ENCODE data around the gene LSM7. TPM values are rescaled to one million over a fixed set of nuclear protein-coding genes. Genes with fewer than 3 reads are reported as not detected.

LSM7 gene
- total RNA-seq, 2 experiments from 2014 or later = 110 to 115 TPM

DNA sequence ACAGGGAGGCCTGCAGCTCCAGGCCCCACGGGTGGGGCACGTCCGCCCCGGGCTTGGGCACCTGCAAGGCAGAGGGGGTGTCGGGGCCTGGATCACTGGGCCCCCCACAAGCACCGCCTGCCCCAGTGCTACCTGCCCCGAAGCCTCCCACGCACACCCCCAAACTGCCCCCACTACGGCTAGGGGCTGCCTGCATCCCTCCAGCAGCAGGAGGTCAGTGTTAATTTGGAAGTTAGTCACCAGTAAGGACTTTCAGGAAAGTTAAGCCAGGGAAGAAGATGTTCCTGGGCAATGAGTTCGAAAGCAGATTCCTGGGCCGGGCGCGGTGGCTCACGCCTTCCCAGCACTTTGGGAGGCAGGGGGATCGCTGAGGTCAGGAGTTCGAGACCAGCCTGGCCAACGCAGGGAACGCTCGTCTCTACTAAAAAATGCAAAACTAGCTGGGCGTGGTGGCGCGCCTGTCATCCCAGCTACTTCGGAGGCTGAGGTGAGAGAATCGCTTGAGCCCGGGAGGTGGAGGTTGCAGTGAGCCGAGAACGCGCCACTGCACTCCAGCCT, 51.9 kb downstream of the LSM7 start:
- CTCF ChIA-PET = interaction anchor here (0.8 to 1.2 kb wide), 2 partner anchors 13 to 335 kb away, joined by 3 to 4 read pairs; no protein-coding TSS in a partner anchor
- Mint-ChIP-seq H3K36me3 (ENCODE audit: low read depth) (peaks cover 30% of the 10 kb centered on the region), H3K4me3 (no peak overlapping the region), H3K27me3 (no peaks in the 10 kb centered on the region), H3K9me3 (no peaks in the 10 kb centered on the region), H3K4me1 (peaks cover 33% of the 10 kb centered on the region), H3K27ac (no peak overlapping the region)
- POLR2A ChIA-PET = interaction anchor here (1.1 to 4.4 kb wide), 2 partner anchors 12 to 29 kb away, joined by 3 to 14 read pairs; no protein-coding TSS in a partner anchor
- DNase-seq = no peak

- Mint-ChIP-seq H3K27ac (no peak overlapping the region), H3K4me1 (peaks cover 34% of the 10 kb centered on the region), H3K36me3 (ENCODE audit: low read depth) (peaks cover 34% of the 10 kb centered on the region), H3K9me3 (no peaks in the 10 kb centered on the region), H3K27me3 (no peaks in the 10 kb centered on the region), H3K4me3 (no peak overlapping the region)
- no peak for DNase-seq
- ChIA-PET CTCF (interaction anchor here (0.8 to 2.9 kb wide), 7 partner anchors 13 to 336 kb away, joined by 3 to 14 read pairs (median 4); partner anchors contain the start of gene PLEKHJ1), POLR2A (interaction anchor here (0.8 to 7.8 kb wide), 5 partner anchors 13 to 52 kb away, joined by 3 to 114 read pairs (median 7); partner anchors contain the start of genes LSM7, SF3A2 and SPPL2B)
Measured at GRCh38 chr19:2275588-2276428, 52.6 kb downstream of the LSM7 start.

- Mint-ChIP-seq H3K27me3 (no peaks in the 10 kb centered on the region), H3K9me3 (no peaks in the 10 kb centered on the region), H3K36me3 (ENCODE audit: low read depth) (peaks cover 35% of the 10 kb centered on the region), H3K4me3 (peak overlapping the region; percentile 9), H3K27ac (no peak overlapping the region), H3K4me1 (peaks cover 34% of the 10 kb centered on the region)
- CTCF ChIA-PET = interaction anchor here (0.8 to 2.9 kb wide), 14 partner anchors 14 to 345 kb away, joined by 3 to 14 read pairs (median 4); partner anchors contain the start of gene PLEKHJ1
- peak; percentile 64 for DNase-seq
- POLR2A ChIA-PET = interaction anchor here (0.8 to 7.8 kb wide), 7 partner anchors 13 to 53 kb away, joined by 3 to 114 read pairs (median 6); partner anchors contain the start of genes LSM7, PLEKHJ1, SF3A2 and SPPL2B
Measured at GRCh38 chr19:2274931-2275535, 53.4 kb downstream of the LSM7 start.

DNA sequence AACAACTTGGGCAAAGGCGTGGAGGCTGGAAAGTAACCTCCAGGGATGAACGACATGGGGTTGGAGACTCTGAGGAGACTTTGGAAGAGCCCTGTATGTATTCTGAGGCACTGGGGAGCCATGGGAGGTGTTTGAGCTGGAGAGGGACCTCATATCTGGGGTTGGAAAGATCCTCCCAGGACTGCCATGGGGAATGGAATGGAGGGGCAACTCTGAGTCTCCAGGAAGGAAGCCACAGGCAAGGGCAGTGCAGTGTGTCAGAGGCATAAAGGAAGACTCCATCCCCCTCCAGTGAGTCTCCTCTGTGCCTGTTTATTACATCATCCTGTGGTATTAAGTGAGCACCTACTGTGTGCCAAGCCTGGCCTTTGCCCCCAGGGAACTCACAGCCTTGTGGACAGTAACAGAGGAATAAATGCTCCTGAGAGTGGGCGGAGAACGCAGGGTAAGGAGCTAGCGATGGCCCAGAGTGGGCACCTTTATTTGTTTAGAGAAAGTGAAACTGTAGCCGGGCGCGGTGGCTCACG, 54.1 kb downstream of the LSM7 start:
- CTCF ChIA-PET = interaction anchor here (0.5 to 2.9 kb wide), 18 partner anchors 11 to 344 kb away, joined by 3 to 14 read pairs (median 4); partner anchors contain the start of genes DOT1L and PLEKHJ1
- POLR2A ChIA-PET = interaction anchor here (0.8 to 7.8 kb wide), 7 partner anchors 14 to 116 kb away, joined by 3 to 114 read pairs (median 7); partner anchors contain the start of genes JSRP1, LSM7, PLEKHJ1 and SF3A2
- H3K4me1 Mint-ChIP-seq = peaks cover 34% of the 10 kb centered on the region
- no peaks in the 10 kb centered on the region for H3K9me3 Mint-ChIP-seq
- peak overlapping the region; percentile 68 for H3K4me3 Mint-ChIP-seq
- peaks cover 43% of the 10 kb centered on the region for H3K36me3 Mint-ChIP-seq (ENCODE audit: low read depth)
- peak overlapping the region; percentile 80 for H3K27ac Mint-ChIP-seq
- no peak for DNase-seq
- H3K27me3 Mint-ChIP-seq = no peaks in the 10 kb centered on the region

GRCh38 chr19:2273356-2274184, 54.8 kb downstream of the LSM7 start:
- Mint-ChIP-seq H3K36me3 (ENCODE audit: low read depth) (peaks cover 43% of the 10 kb centered on the region), H3K27ac (peak overlapping the region; percentile 80), H3K4me1 (peaks cover 38% of the 10 kb centered on the region), H3K9me3 (no peaks in the 10 kb centered on the region), H3K4me3 (peak overlapping the region; percentile 68), H3K27me3 (no peaks in the 10 kb centered on the region)
- peak; percentile 86 for DNase-seq
- POLR2A ChIA-PET = interaction anchor here (0.8 to 7.8 kb wide), 8 partner anchors 14 to 203 kb away, joined by 3 to 114 read pairs (median 6); partner anchors contain the start of genes GADD45B, JSRP1, LSM7 and PLEKHJ1
- CTCF ChIA-PET = interaction anchor here (1.0 to 2.9 kb wide), 14 partner anchors 12 to 338 kb away, joined by 3 to 14 read pairs (median 5); partner anchors contain the start of gene PLEKHJ1

Other genes with a start within 250 kb of the LSM7 start
- 100 to 1,000 TPM; 242 to 251 TPM for gene MOB3A, start 232.3 kb downstream of the LSM7 start, total RNA-seq
- 10 to 100 TPM; 10.3 to 10.5 TPM for gene IZUMO4, start 231.7 kb downstream of the LSM7 start, total RNA-seq
- 100 to 1,000 TPM; 104 to 105 TPM for gene AP3D1, start 177.0 kb downstream of the LSM7 start, total RNA-seq
- gene DOT1L, start 164.7 kb downstream of the LSM7 start, total RNA-seq = 10 to 100 TPM; 55.7 to 57.1 TPM
- 10 to 100 TPM; 58.3 to 60.4 TPM for gene PLEKHJ1, start 92.3 kb downstream of the LSM7 start, total RNA-seq
- 100 to 1,000 TPM; 137 to 145 TPM for gene SF3A2, start 91.8 kb downstream of the LSM7 start, total RNA-seq
- 1 to 10 TPM; 4.6 to 7.6 TPM for gene AMH, start 79.3 kb downstream of the LSM7 start, total RNA-seq
- gene JSRP1, start 72.2 kb downstream of the LSM7 start, total RNA-seq = 1 to 10 TPM in 1 of 2 experiments, under 1 TPM in 1; 0.73 to 1.3 TPM
- under 1 TPM; 0.70 to 0.88 TPM for gene PEAK3, start 46.4 kb downstream of the LSM7 start, total RNA-seq
- gene LINGO3, start 20.4 kb downstream of the LSM7 start, total RNA-seq = under 1 TPM; 0.40 to 0.63 TPM
- gene SPPL2B, start 98 bp upstream of the LSM7 start, total RNA-seq = 10 to 100 TPM; 58.9 to 68.2 TPM
- not detected for gene TMPRSS9, start 31.7 kb upstream of the LSM7 start, total RNA-seq
- gene TIMM13, start 99.0 kb upstream of the LSM7 start, total RNA-seq = 10 to 100 TPM; 44.5 to 47.4 TPM
- 10 to 100 TPM; 92.9 to 96.6 TPM for gene LMNB2, start 128.4 kb upstream of the LSM7 start, total RNA-seq
- gene GADD45B, start 147.5 kb upstream of the LSM7 start, total RNA-seq = 10 to 100 TPM; 52.2 to 54.3 TPM

All from activated CD4-positive, alpha-beta memory T cell treated with anti-CD3 and anti-CD28 coated beads, Interleukin-2, amount 10 ng/mL, durations not matched to agents 7 days and 5 days (primary cell).